GM12878 (cell line): ENCODE data around the gene UST. TPM values are rescaled to one million over a fixed set of nuclear protein-coding genes. Genes with fewer than 3 reads are reported as not detected.

Source experiments
- ELK1 ChIP-seq: IDR thresholded peaks from 2 replicates; pipeline ENCODE4 v1.6.1; 2012; ENCODE audit warnings: low read depth, low read length, improper control_type of control experiment
- IKZF2 ChIP-seq, 2 experiments: fragments of 450-650 bp; IDR thresholded peaks; 2 replicates each; pipeline ENCODE4 v1.6.1; 2017; ENCODE audit warnings: mild to moderate bottlenecking in 2 of 2, moderate library complexity in 2 of 2
- LARP7 ChIP-seq: fragments of 450-650 bp; IDR thresholded peaks from 2 replicates; pipeline ENCODE4 v1.6.1; 2017; ENCODE audit warnings: mild to moderate bottlenecking
- NFIC ChIP-seq: IDR thresholded peaks from 2 replicates; pipeline ENCODE4 v1.6.1; 2012; ENCODE audit warnings: low read depth, mild to moderate bottlenecking, inconsistent platforms, low read length, moderate library complexity
- NR2F1 ChIP-seq: fragments of 450-650 bp; conservative IDR thresholded peaks from 2 replicates; pipeline ENCODE4 v1.6.1; 2017; ENCODE audit warnings: mild to moderate bottlenecking
- RUNX3 ChIP-seq: IDR thresholded peaks from 2 replicates; pipeline ENCODE4 v1.6.1; 2012; ENCODE audit warnings: low read length, inconsistent platforms
- YY1 ChIP-seq: IDR thresholded peaks from 2 replicates; pipeline ENCODE4 v1.6.1; 2011; ENCODE audit warnings: low read depth, mild to moderate bottlenecking, low read length
- ZNF592 ChIP-seq: fragments of 450-650 bp; IDR thresholded peaks from 2 replicates; pipeline ENCODE4 v1.6.1; 2017; ENCODE audit warnings: mild to moderate bottlenecking, moderate library complexity
- ZNF687 ChIP-seq: fragments of 450-650 bp; IDR thresholded peaks from 2 replicates; pipeline ENCODE4 v1.6.1; 2017; ENCODE audit warnings: mild to moderate bottlenecking, moderate library complexity
- polyA plus RNA-seq, 11 experiments: library from polyadenylated mRNA; depleted of rRNA in 4 of 11; unstranded in 6 of 11; stranded (reverse) in 5 of 11; fragments of >200 nt; fragmentation: Nextera tagmentation in 4 of 11; fragmentation: Illumina TruSeq in 1 of 11; extraction: Ambion mirVana in 4 of 11; extraction: Trizol in 1 of 11; gene quantifications; 1 replicate in 1 of 11; 2 replicates in 10 of 11; pipeline versions ENCODE4 v1.2.1 to v1.2.3, GENCODE V29; 2011 to 2016; ENCODE audit warnings: inconsistent platforms in 2 of 11, missing spikeins in 2 of 11, low read depth in 1 of 11
- total RNA-seq, 4 experiments: library from RNA; depleted of rRNA in 3 of 4; stranded (reverse); fragments of >200 nt in 3 of 4; fragmentation: Illumina TruSeq in 1 of 4; extraction: Trizol in 1 of 4; gene quantifications; 2 replicates each; pipeline versions ENCODE4 v1.2.1 to v1.2.3, GENCODE V29; 2013 to 2021

The UST gene
- total and polyA plus RNA-seq, 10 of the 15 experiments (the other 5 are each of a cell fraction or from before 2014, with no cell fraction given), result 0.74 to 43.3 (median 2.2) TPM

GRCh38 chr6:148831064-148831463 lies 84.2 kb downstream of the UST start (continued):
- no peak for TF ChIP-seq ZNF592
- peak; percentile 66; the same call in 1 of the 2 replicates for TF ChIP-seq NR2F1
- no peak for TF ChIP-seq LARP7
- TF ChIP-seq IKZF2 (IDR thresholded peaks at IDR 0.05), result peak; percentile 48 to 69; a peak in 3 of 4 replicates
- TF ChIP-seq ELK1, result no peak
- no peak for TF ChIP-seq ZNF687
- TF ChIP-seq RUNX3, result peak; percentile 80
- TF ChIP-seq NFIC, result peak; percentile 63
- TF ChIP-seq YY1, result no peak
